T47D (cell line): ENCODE data around the gene CNFN.

Experiments used
- DNase-seq, 2 experiments: peaks; one replicate each; pipeline versions ENCODE4 v3.0.0 to v3.0.0-alpha.2; 2011 to 2012; ENCODE audit warnings: low read depth in 1 of 2, low spot score in 1 of 2
- JUND ChIP-seq: IDR thresholded peaks from 2 replicates; pipeline ENCODE4 v1.6.1; 2012; ENCODE audit warnings: low read depth
- in situ Hi-C: cut with HindIII; loops from 2 replicates; pipeline ENCODE4 v1.10.0; 2016; ENCODE audit warnings: low sequenced_read_pairs, low pct_unique_long_range_greater_than_20kb

Gene CNFN

DNA sequence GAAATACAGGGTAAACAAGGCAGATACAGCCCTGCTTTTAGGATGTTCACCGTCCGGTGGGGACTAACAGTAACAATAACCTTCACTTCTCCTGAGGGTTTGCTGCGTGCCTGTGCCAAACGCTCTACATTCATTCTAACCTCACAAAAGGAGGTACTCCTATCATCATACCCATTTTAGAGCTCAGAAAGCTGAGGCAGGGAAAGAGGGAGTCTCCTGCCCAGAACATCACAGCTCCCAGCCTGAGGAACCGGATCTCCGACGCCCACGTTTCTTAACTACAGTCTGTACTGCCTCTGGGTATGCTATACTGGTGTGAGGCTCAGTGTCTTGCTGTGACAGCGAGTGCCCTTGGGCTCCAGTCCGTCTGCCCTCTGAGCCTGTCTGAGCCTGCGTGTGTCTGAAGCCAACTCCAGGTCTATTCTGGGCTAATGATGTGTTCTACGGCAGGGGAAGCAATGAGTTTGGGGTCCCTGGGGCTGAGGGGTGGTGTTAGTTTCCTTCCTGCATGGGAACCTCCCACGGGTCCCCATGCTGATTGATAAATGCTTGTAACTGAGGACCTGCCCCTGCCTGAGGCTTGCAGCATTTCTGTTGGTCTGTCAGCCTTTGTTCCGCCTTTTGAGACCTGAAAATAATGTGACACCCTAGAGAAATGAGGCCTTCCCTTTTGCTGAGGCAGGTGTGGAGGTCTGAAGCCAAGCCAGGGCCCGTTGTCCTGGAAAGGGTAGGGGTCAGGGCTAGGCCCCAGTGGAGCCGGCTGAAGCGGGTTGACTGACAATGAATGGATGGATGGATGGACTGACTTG lies 32.2 kb upstream of the CNFN start:
- in situ Hi-C loops = no loop called here
- TF ChIP-seq JUND = no peak
- no peak for DNase-seq

DNA sequence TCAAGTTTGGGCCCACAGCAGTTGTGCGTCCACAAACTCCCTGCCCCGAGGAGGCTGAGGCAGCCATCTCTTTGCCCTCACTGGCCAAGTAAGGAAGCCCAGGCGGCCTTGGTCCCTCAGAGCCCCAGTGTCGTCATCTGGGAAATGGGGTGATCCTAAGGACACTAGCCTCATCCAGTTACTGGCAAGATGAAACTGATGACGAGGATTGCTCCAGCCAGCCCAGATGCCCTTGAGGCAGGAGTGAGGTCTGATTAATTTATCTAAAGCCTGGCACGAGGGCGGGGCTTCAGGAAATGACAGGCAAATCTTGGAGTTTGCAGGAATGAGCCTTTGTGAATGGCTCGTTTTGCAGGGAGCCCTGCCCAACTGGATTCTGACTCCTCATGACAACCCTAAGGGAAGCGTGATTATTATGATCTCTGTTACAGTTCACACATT lies 31.5 kb upstream of the CNFN start:
- no peak for DNase-seq
- TF ChIP-seq JUND = no peak
- in situ Hi-C loops = no loop called here

DNA sequence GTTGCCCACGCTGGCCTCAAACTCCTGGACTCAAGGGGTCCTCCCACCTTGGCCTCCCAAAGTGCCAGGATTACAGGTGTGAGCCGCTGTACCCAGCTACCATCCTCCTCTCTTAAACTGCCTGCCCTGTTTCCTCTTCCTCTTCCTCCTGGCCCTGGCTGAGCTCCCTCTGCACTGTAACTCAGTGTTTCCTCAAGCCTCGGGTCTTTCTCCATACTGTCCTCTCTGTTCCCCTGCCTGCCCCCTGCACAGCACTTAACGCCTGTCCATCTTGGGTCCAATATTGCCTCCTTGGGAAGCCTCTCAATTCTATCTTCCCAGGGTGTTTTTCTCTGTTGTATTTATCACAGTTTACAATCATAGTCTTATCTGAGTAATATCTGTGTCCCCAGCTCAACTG lies 31.0 kb upstream of the CNFN start:
- no peak for TF ChIP-seq JUND
- DNase-seq = no peak
- in situ Hi-C loops = no loop called here

DNA sequence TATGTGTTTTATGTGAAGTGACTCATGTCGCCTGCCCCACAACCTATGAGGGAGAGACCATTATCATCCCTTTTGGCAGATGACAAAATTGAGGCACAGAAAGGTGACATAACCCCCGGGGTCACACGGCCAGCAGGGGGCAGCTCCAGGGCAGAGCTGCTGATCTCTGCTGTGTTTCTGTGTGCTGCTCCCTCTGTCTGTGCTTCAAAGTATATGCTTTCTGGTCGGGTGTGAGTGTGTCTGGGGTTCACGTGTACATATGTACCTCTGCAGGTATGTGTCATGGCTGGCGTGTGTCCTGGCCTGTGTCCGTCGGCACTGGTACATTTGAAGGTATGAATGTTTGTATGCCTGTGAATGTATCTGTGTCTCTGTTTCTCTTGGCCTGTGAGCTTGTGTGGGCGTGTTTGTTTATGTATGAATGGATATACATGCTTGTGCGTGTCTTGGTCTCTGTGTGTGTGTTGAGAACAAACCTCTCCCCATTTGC lies 30.0 kb upstream of the CNFN start:
- TF ChIP-seq JUND = no peak
- in situ Hi-C loops = no loop called here
- DNase-seq = peak; percentile 47 to 63

DNA sequence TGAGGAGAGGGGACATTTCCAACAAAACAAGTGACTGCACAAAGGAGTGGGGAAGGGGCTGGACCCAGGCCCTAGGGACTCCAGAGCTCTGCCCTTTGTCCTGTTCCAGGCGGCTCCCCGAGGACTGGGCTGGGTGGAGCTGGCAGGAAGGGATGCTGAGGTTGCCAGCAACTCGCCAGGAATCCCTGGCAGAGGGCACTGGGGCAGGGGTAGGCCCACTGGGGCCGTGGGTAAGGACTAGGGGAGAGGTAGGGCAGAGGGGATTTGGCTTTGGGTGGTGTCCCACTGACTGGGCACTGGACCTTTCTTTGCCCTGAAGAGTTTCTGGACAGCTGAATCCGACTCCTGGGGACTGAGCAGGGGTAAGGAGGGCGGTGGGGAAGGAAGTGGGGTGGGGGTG lies 29.2 kb upstream of the CNFN start:
- DNase-seq = no peak
- no peak for TF ChIP-seq JUND
- in situ Hi-C loops = no loop called here

DNA sequence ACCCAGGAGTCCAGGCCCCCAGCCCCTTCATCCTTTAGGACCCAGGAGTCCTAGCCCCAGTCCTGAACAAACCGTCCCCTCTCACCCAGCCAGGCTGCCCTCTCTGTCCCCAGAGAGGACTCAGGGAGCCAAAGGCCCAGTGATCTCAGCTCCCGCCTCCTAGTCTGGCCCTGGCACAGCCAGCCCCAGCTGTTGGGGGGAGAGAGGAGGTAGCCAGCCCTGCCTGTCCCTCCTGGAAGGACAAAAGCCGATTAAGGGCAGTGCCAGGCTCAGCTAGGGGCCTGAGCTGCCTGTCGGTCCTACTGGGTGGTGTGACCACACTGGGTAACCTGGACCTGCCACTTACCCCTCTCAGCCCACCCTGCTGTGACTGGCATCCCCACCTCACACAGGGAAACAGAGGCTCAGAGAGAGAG lies 22.6 kb upstream of the CNFN start:
- no peak for TF ChIP-seq JUND
- no peak for DNase-seq
- in situ Hi-C loops = no loop called here

DNA sequence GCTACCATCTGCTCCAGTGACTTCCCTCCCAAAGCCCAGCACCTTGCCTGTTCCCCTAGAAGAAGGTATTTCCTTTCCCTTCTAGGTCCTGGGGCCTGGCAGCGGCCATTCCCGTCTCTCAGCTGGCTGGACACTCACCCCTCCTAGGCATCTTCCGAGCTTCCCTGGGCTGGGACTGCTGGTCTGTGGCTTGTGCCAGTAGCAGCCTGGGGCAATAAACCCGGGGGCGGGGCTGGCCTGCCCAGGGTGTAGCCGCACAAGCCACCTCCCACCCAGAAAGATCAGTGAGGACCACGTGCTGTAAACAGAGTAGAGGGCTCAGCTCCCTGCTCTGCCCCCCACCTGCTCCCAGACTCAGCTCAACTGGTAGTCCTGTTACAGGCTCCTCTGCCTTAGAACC lies 22.1 kb upstream of the CNFN start:
- TF ChIP-seq JUND = no peak
- in situ Hi-C loops = no loop called here
- DNase-seq = no peak

DNA sequence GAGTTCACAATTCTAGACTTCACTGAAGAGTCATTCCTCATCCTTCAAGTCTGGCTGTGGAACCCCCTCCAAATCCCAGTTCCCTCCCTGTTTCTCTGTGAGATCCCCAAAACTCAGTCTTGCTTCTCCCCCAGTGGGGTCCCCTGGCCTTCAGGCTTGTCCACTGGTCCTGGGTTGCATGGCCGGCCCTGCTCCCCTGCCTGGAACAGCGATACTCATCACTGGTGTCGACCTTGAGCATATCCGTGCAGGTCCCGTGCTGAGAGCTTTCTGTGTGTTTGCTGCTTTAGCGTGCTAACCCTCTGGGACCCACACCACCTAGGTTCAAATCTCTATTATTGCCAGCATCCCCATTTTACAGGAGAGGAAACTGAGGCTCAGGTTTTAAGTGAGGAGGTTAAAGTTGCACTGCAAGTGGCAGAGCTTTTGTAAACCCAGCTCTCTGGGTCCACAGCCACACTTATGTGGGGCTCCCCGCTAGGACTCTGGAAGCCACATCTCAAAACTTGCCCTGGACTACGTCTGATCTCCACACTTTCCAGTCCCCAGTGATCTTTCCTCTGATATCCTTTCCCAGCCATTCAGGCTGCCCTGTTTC lies 21.6 kb upstream of the CNFN start:
- in situ Hi-C loops = no loop called here
- no peak for DNase-seq
- TF ChIP-seq JUND = no peak

DNA sequence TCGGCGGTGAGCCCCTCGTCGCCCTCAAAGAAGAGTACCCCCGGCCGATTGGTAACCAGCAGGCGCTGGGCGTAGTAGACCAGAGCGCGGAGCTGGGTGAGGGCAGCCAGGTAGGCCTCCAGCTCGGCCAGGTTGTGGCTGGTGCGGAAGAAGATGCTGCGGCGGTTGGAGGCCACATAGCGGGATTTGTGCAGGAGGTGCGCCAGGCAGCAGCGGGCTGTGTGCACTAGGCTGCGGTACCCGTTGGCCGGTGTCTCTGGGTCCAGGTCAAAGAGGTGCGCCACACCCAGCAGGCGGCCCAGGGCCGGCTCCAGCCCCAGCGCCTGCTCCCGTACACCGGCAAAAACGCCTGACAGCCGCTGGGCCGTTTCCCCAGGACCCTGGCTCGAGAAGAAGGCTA lies 20.3 kb upstream of the CNFN start:
- in situ Hi-C loops = no loop called here
- no peak for DNase-seq

DNA sequence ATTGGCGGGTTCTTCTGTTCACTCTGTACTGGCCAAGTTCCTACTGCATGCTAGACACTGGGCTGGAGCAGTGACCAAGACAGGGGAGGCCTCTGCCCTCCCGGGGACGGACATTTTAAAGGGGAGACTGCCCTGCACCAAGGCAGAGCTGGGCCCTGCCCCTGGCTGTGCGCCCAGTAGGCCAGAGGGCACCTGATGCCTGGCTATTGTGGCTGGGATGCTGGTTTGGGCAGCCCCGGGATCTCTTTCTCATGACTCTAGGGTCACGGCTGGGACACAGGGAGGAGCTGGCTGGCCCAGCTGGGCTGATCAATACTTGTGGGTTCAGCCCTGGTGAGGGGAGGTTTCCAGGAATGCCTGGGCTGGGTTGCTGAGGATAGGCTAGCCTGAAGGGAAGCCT lies 19.4 kb upstream of the CNFN start:
- in situ Hi-C loops = no loop called here
- no peak for TF ChIP-seq JUND
- DNase-seq = no peak

More for the DNA sequence above, 20.3 kb upstream of the CNFN start:
- TF ChIP-seq JUND = no peak

DNA sequence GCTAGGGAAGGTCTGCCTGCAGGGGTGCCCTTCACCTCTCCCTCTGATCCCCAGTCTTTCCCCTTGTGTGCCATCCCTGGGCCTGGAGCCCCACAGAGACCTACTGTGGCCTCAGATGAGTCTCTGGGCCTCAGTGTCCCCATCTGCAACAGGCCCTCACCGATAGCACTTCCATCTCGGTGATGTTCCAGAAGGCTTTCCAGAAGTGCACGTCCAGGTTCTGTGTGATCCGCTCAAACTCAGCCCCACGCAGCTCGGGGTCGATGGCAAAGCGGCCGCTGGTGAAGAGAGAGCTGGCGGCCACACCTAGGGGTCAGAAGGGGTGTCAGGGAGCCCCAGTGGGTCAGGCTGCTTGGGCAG lies 17.7 kb upstream of the CNFN start:
- no peak for DNase-seq
- in situ Hi-C loops = no loop called here
- TF ChIP-seq JUND = no peak

DNA sequence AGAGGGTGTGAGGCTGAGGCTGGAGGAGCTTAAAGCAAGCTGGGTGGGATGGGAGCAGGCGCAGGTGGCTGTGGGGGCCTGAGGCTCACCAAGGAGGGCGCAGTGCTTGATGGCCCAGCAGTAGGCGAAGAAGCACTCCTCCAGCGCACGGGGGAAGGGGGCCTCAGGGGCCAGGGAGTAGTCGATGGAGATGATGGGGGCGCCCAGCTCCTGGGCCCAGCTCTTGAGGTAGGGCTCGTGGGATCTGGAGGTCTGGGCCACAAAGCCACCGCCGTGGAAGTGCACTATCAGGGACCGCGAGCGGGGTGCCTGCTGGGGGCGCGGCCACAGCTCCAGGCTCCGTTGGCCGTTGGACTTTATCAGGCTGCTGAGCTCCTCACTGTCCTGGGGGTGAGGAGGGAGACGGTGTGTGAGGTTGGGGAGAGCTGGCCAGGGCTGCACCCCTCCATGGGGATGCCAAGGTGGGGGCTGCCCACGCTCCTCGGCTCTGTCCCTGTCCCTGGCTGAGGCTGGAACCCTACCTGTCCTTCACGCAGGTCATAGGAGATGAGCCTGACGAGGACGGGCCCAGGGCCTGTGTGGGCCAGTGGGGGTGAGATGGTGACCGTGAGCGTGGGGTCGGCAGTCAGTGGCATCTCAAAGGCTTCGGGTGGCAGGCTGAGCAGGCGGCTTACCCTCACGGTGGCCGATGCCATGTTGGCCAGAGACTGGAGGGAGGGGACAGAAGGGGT lies 17.2 kb upstream of the CNFN start:
- in situ Hi-C loops = no loop called here
- no peak for TF ChIP-seq JUND

DNA sequence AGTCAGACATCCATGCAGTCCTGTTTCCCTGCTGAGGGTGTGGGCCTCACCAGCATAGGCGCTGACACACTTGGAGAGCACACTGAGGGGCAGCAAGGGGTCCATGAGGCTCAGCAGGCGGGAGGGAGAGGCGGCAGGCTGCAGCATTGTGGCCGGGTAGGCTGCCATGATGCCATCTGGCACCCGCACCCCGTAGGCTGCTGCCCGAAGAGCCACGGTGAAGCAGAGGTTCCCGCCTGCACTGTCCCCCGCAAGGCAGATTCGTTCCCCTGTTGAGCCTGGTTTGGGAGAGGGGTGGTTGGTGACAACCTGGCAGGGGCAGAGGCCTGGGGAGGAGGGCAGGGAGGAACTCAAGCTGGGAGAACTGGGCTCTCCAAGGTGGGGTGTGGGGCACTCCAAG lies 16.0 kb upstream of the CNFN start:
- in situ Hi-C loops = no loop called here
- TF ChIP-seq JUND = no peak
- DNase-seq = no peak

More for the DNA sequence above, 17.2 kb upstream of the CNFN start:
- no peak for DNase-seq

DNA sequence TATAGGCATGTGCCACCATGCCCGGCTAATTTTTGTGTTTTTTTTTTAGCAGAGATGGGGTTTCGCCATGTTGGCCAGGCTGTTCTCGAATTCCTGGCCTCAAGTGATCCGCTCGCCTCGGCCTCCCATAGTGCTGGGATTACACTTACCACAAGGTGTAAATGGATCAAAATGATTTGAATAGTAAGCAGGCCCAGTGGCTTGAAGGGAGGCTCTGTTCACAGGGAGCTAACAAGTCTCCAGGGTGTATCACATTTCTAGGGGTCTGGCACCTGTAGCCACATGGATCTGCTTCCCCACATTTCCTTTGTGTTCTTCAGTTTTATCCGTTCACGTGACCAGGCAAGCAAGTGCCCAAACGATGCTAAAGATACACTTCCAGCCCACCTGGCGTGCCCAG lies 13.5 kb upstream of the CNFN start:
- in situ Hi-C loops = no loop called here
- TF ChIP-seq JUND = no peak
- DNase-seq = no peak
